ENCODE data around the gene EGR1. TPM values are rescaled to one million over a fixed set of nuclear protein-coding genes. Genes with fewer than 3 reads are reported as not detected.
"Not testable (repeated sequence)": the region's sequence is repeated elsewhere in the genome, so short reads cannot be mapped to it uniquely, and the experiment has no call there.

Gene EGR1
- total and polyA plus RNA-seq, 12 donors: 4.3 to 221 (median 51.4) TPM

DNA sequence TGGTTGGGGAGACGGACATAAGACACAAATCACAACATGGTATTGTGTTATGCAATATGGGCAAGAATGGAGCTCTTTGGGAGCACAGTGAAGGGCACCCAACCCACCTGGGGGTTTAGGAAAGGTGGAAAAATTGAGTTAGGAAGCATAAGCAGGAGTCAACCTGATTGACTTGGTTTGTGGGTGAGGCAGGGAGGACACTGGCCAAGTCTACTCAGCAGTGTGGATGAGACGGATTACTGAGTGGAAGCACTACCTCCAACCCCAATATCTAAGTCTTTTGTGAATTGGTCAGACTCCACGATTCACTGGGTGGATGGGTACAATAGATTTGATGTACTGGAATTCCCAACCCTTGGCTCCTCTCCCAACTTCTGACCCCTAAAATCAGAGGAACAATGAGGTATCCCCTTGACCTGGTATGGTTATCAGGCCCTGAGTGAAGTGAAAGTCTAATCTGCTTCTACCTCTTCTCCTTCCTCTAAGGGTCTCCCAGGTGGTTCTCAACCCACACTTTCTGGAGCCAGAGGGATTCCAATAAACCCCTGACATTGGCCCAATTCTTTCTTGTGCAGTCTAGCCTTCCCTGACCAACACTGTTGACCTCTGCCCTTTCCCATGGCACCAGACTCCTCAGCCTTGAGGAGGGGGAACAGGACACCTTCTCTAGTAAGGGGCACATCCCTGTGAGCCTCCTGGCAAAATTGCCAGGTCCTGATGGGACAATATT is 5.2 kb downstream of the EGR1 start:
- H3K27ac ChIP-seq: no peak overlapping the region
- no peak overlapping the region for H3K4me3 ChIP-seq
- no peaks in the 10 kb centered on the region for H3K9me3 ChIP-seq (replicated peaks in 1 of 3)
- WGBS, 4 donors: 74 to 84% (median 81%) methylated on average over 3 of the region's 3 CpGs
- intact Hi-C loops (cut with DNase I): no loop called here
- peak in 2 of 7 donors; percentile 19 to 67 for DNase-seq
- H3K36me3 ChIP-seq (replicated peaks in 1 of 2): no peaks in the 10 kb centered on the region
- no peaks in the 10 kb centered on the region for H3K27me3 ChIP-seq
- TF ChIP-seq POLR2A (IDR thresholded peaks at IDR 0.05): peak in 1 of 2 donors; percentile 16
- TF ChIP-seq, protein P1, sequence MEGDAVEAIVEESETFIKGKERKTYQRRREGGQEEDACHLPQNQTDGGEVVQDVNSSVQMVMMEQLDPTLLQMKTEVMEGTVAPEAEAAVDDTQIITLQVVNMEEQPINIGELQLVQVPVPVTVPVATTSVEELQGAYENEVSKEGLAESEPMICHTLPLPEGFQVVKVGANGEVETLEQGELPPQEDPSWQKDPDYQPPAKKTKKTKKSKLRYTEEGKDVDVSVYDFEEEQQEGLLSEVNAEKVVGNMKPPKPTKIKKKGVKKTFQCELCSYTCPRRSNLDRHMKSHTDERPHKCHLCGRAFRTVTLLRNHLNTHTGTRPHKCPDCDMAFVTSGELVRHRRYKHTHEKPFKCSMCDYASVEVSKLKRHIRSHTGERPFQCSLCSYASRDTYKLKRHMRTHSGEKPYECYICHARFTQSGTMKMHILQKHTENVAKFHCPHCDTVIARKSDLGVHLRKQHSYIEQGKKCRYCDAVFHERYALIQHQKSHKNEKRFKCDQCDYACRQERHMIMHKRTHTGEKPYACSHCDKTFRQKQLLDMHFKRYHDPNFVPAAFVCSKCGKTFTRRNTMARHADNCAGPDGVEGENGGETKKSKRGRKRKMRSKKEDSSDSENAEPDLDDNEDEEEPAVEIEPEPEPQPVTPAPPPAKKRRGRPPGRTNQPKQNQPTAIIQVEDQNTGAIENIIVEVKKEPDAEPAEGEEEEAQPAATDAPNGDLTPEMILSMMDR (IDR thresholded peaks at IDR 0.05): peak in 1 of 6 experiments; percentile 9
- peaks cover 4 to 6% of the 10 kb centered on the region in 2 donors for H3K4me1 ChIP-seq (replicated peaks in 1 of 2)

DNA sequence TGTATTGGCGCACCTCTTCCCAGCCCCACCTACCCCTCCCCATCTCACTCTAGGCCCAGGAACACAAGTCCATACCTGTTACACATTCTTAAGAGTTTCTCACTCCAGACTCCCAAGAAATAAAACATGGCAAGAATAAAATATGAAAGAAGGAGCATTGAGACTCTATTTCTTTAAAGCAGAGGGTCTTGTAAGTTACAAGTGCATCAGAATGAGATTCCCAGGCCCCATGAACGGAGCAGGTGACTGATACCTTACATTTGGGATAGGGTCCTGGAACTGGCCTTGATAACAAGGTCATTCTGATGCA is 5.7 kb downstream of the EGR1 start:
- Histone ChIP-seq H3K27ac (no peak overlapping the region), H3K4me1 (replicated peaks in 1 of 2) (peaks cover 0 to 6% of the 10 kb centered on the region in 2 donors), H3K27me3 (no peaks in the 10 kb centered on the region), H3K36me3 (replicated peaks in 1 of 2) (no peaks in the 10 kb centered on the region), H3K9me3 (replicated peaks in 1 of 3) (no peaks in the 10 kb centered on the region), H3K4me3 (no peak overlapping the region)
- TF ChIP-seq, protein P1 (IDR thresholded peaks at IDR 0.05): no peak
- peak in 1 of 2 donors; percentile 40 for TF ChIP-seq POLR2A (IDR thresholded peaks at IDR 0.05)
- intact Hi-C loops (cut with DNase I): no loop called here
- no peak for DNase-seq
- WGBS, 4 donors: 80 to 88% (median 83%) methylated on average over 2 of the region's 2 CpGs

DNA sequence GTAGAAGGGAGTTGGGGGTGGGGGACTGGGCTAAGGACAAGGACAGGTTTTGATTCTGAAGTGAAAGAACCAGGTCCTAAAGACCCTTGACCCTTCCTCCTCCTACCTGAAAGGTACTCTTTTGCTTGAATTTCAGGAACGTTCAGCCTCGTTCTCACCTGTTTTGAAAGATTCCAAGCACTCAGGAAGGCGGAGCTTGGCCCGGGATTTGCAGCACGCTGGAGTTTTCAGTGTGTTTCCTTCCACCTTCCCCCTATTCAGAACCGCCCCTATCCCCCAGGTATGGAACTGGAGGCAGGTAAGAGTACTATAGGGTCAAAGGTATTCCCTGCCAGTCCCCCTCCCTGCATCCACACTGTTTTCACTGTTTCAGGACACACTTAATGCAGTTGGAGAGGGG is 7.1 kb downstream of the EGR1 start:
- Histone ChIP-seq H3K27ac (no peak overlapping the region), H3K27me3 (no peaks in the 10 kb centered on the region), H3K9me3 (replicated peaks in 1 of 3) (no peaks in the 10 kb centered on the region), H3K36me3 (replicated peaks in 1 of 2) (no peaks in the 10 kb centered on the region), H3K4me1 (replicated peaks in 1 of 2) (no peaks in the 10 kb centered on the region), H3K4me3 (no peak overlapping the region)
- TF ChIP-seq, protein P1 (IDR thresholded peaks at IDR 0.05): no peak
- TF ChIP-seq POLR2A (IDR thresholded peaks at IDR 0.05): peak in 1 of 2 donors; percentile 19
- WGBS, 4 donors: 67 to 74% (median 69%) methylated on average over 6 of the region's 6 CpGs
- intact Hi-C loops (cut with DNase I): no loop called here
- DNase-seq: peak in 1 of 7 donors; percentile 57

DNA sequence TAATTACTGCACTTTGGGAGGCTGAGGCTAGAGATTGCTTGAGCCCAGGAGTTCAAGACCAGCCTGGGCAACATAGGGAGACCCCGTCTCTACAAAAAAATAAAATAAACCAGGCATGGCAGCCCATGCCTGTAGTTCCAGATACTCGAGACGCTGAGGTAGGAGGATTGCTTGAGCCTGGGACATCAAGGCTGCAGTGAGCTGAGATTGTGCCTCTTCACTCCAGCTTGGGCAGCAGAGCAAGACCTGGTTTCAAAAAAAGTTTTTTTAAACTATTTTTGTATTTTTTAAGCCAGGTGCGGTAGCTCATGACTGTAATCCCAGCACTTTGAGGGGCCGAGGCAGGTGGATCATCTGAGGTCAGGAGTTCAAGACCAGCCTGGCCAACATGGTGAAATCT is 7.9 kb downstream of the EGR1 start:
- DNase-seq; H3K4me1 ChIP-seq (replicated peaks in 1 of 2); H3K9me3 ChIP-seq (replicated peaks in 1 of 3); H3K27ac ChIP-seq; intact Hi-C loops (cut with DNase I); H3K36me3 ChIP-seq (replicated peaks in 1 of 2); H3K4me3 ChIP-seq; H3K27me3 ChIP-seq: not testable (repeated sequence)
- 87 to 91% (median 89%) methylated on average over 5 of the region's 5 CpGs for WGBS, 4 donors

DNA sequence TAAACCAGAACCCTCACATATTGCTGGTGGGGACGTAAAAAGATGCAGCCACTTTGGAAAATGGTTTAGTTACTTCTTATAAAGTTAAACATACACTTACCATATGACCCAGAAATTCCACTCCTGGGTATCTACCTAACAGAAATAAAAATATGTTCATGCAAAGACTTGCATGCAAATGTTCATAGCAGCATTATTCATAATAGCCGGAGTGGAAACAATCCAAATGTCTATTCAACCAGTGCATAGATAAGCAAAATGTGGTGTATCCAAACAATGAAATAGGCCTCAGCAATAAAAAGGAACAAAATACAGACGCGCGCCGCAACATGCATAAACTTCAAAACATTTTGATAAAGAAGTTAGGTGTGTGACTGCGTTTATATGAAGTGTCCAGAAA is 11.6 kb downstream of the EGR1 start:
- intact Hi-C loops (cut with DNase I): no loop called here
- H3K27me3 ChIP-seq: no peaks in the 10 kb centered on the region
- TF ChIP-seq, protein P1 (IDR thresholded peaks at IDR 0.05): no peak
- TF ChIP-seq POLR2A (IDR thresholded peaks at IDR 0.05): no peak
- H3K4me3 ChIP-seq: no peak overlapping the region
- 88 to 93% (median 91%) methylated on average over 7 of the region's 7 CpGs for WGBS, 4 donors
- no peaks in the 10 kb centered on the region for H3K9me3 ChIP-seq (replicated peaks in 1 of 3)
- DNase-seq: no peak
- no peaks in the 10 kb centered on the region for H3K4me1 ChIP-seq (replicated peaks in 1 of 2)
- H3K36me3 ChIP-seq (replicated peaks in 1 of 2): no peaks in the 10 kb centered on the region
- H3K27ac ChIP-seq: no peak overlapping the region

Measured in adrenal gland (tissue), 12 donors.